Liver (tissue), 9 donors: ENCODE measurements around the gene CYB5A. TPM values are rescaled to one million over a fixed set of nuclear protein-coding genes. Genes with fewer than 3 reads are reported as not detected.

Source experiments
- DNase-seq: peaks from one replicate; pipeline ENCODE4 v3.0.0-alpha.2; 2017; ENCODE audit warnings: low spot score
- H3K27ac ChIP-seq, 2 donors: one replicate each; pipeline ENCODE4 v1.7.0; 2013; ENCODE audit warnings: inconsistent platforms in 2 of 2, low read length in 2 of 2, control low read depth in 1 of 2, low read depth in 1 of 2, mild to moderate bottlenecking in 1 of 2
- H3K27me3 ChIP-seq, 4 donors: one replicate each; pipeline versions ENCODE4 v1.6.1 to v1.7.0; 2013; ENCODE audit warnings: low read length in 3 of 4, inconsistent platforms in 1 of 4, mild to moderate bottlenecking in 1 of 4, moderate library complexity in 1 of 4; ENCODE audit not compliant: control insufficient read depth in 4 of 4, insufficient read depth in 4 of 4
- H3K36me3 ChIP-seq, 4 donors: one replicate each; pipeline versions ENCODE4 v1.6.1 to v1.7.0; 2013; ENCODE audit warnings: low read length in 3 of 4, mild to moderate bottlenecking in 3 of 4, low read depth in 1 of 4, moderate library complexity in 1 of 4; ENCODE audit not compliant: control insufficient read depth in 4 of 4, insufficient read depth in 3 of 4
- H3K4me1 ChIP-seq, 4 donors: one replicate each; pipeline versions ENCODE4 v1.6.1 to v1.7.0; 2013; ENCODE audit warnings: low read length in 3 of 4, mild to moderate bottlenecking in 3 of 4, moderate library complexity in 1 of 4; ENCODE audit not compliant: control insufficient read depth in 4 of 4, insufficient read depth in 4 of 4
- H3K4me3 ChIP-seq, 3 donors: one replicate each; pipeline versions ENCODE4 v1.6.1 to v1.7.0; 2013; ENCODE audit warnings: low read length in 3 of 3, control low read depth in 1 of 3, low read depth in 1 of 3, mild to moderate bottlenecking in 1 of 3
- H3K9ac ChIP-seq, 2 donors: one replicate each; pipeline ENCODE4 v1.7.0; 2013; ENCODE audit warnings: low read length in 2 of 2, mild to moderate bottlenecking in 2 of 2, moderate library complexity in 2 of 2, control low read depth in 1 of 2, low read depth in 1 of 2
- H3K9me3 ChIP-seq, 4 donors: one replicate each; pipeline versions ENCODE4 v1.6.1 to v1.7.0; 2013; ENCODE audit warnings: low read length in 3 of 4; ENCODE audit not compliant: control insufficient read depth in 4 of 4
- EGR1 ChIP-seq, 2 donors: IDR thresholded peaks; 2 replicates each; pipeline ENCODE4 v1.6.1; 2016 to 2018; ENCODE audit warnings: antibody characterized with exemption in 2 of 2, low read depth in 2 of 2
- FOXA2 ChIP-seq: IDR thresholded peaks from 2 replicates; pipeline ENCODE4 v1.6.1; 2016; ENCODE audit warnings: antibody characterized with exemption
- GABPA ChIP-seq, 2 donors: IDR thresholded peaks in 1 of 2; conservative IDR thresholded peaks in 1 of 2; 2 replicates each; pipeline ENCODE4 v1.6.1; 2016; ENCODE audit warnings: antibody characterized with exemption in 2 of 2, mild to moderate bottlenecking in 1 of 2, moderate library complexity in 1 of 2
- HNF4A ChIP-seq, 2 donors: conservative IDR thresholded peaks; 2 replicates each; pipeline ENCODE4 v1.6.1; 2016; ENCODE audit warnings: antibody characterized with exemption in 2 of 2, mild to moderate bottlenecking in 2 of 2
- JUND ChIP-seq, 2 donors: IDR thresholded peaks; 2 replicates each; pipeline ENCODE4 v1.6.1; 2016; ENCODE audit warnings: antibody characterized with exemption in 2 of 2
- NR2F2 ChIP-seq: IDR thresholded peaks from 2 replicates; pipeline ENCODE4 v1.6.1; 2016; ENCODE audit warnings: antibody characterized with exemption
- RAD21 ChIP-seq, 2 donors: IDR thresholded peaks; 2 replicates each; pipeline ENCODE4 v1.6.1; 2016; ENCODE audit warnings: antibody characterized with exemption in 2 of 2, mild to moderate bottlenecking in 2 of 2
- RXRA ChIP-seq, 2 donors: IDR thresholded peaks; 2 replicates each; pipeline ENCODE4 v1.6.1; 2017 to 2018; ENCODE audit warnings: antibody characterized with exemption in 2 of 2, mild to moderate bottlenecking in 1 of 2
- SP1 ChIP-seq: IDR thresholded peaks from 2 replicates; pipeline ENCODE4 v1.6.1; 2018; ENCODE audit warnings: antibody characterized with exemption, mild to moderate bottlenecking
- TAF1 ChIP-seq: conservative IDR thresholded peaks from 2 replicates; pipeline ENCODE4 v1.6.1; 2016; ENCODE audit warnings: antibody characterized with exemption, mild to moderate bottlenecking
- YY1 ChIP-seq: IDR thresholded peaks from 2 replicates; pipeline ENCODE4 v1.6.1; 2016; ENCODE audit warnings: antibody characterized with exemption, mild to moderate bottlenecking
- WGBS: extraction: QIAGEN DNeasy Blood & Tissue Kit; methylation state at CpG from one replicate; pipeline ENCODE4 v1.1.7; 2013; 5-methylcytosine and 5-hydroxymethylcytosine counted together
- polyA plus RNA-seq, 2 donors: library from polyadenylated mRNA; stranded (reverse) in 1 of 2; unstranded in 1 of 2; fragments of 200-250 nt in 1 of 2; fragments of >200 nt in 1 of 2; fragmentation: Nextera tagmentation in 1 of 2; extraction: Ambion mirVana in 1 of 2; gene quantifications; one replicate each; pipeline versions ENCODE4 v1.2.1 to v1.2.3, GENCODE V29; 2013 to 2015
- total RNA-seq, 2 donors: library from RNA; depleted of rRNA; stranded (reverse); fragments of >200 nt; gene quantifications; one replicate each; pipeline ENCODE4 v1.2.3, GENCODE V29; 2014
- TF ChIP-seq, protein P1 (sequence below): fragments of 150-350 bp; IDR thresholded peaks from 2 replicates; pipeline ENCODE4 v1.5.1; 2017; ENCODE audit warnings: improper control_type of control experiment, low read depth, low read length; ENCODE audit not compliant: missing input control
- TF ChIP-seq, protein P2 (sequence below): IDR thresholded peaks from 2 replicates; pipeline ENCODE4 v1.6.1; 2016; ENCODE audit warnings: antibody characterized with exemption
- TF ChIP-seq, protein P3 (sequence below): IDR thresholded peaks from 2 replicates; pipeline ENCODE4 v1.6.1; 2016; ENCODE audit warnings: antibody characterized with exemption, mild to moderate bottlenecking
- donor health status: healthy.
- donor health status: healthy.
- donor health status: healthy.
- donor health status: healthy.
- donor health status: healthy.

Gene CYB5A
- total and polyA plus RNA-seq, 4 donors = 277 to 2,022 (median 1,122) TPM

DNA sequence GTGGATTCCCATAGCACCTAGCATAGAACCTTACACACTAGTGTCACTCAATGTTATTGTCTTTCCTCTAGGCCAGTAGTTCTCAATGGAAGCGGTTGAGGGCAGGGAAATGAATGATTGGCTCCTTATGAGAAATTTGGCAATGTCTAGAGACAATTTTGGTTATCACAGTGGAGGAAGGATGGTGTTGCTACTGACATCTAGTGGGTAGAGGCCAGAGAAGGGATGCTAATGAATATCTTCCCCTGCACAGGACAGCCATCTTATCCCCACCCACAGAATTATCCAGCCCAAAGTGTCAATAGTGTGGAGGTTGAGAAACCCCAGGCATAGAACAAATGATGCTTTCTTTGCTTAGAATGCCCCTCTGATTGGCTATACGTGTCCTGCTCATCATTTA lies 39.6 kb upstream of the CYB5A start:
- Histone ChIP-seq H3K9me3 (no peaks in the 10 kb centered on the region), H3K27ac (no peak overlapping the region), H3K36me3 (no peaks in the 10 kb centered on the region), H3K27me3 (no peaks in the 10 kb centered on the region), H3K4me3 (no peak overlapping the region), H3K9ac (no peak overlapping the region), H3K4me1 (peaks cover 0 to 2% (median 0%) of the 10 kb centered on the region in 4 donors)
- WGBS = 24% methylated on average over 2 of the region's 2 CpGs
- peak; percentile 92 to 94 for TF ChIP-seq RAD21 (IDR thresholded peaks at IDR 0.05)
- peak; percentile 17 to 54 for TF ChIP-seq RXRA (IDR thresholded peaks at IDR 0.05)
- TF ChIP-seq TAF1 = no peak
- no peak for TF ChIP-seq FOXA2
- TF ChIP-seq SP1 = peak; percentile 21
- TF ChIP-seq GABPA (IDR thresholded peaks at IDR 0.05 in 1 of 2, conservative IDR thresholded peaks at IDR 0.05 in 1 of 2) = no peak
- TF ChIP-seq, protein P1, sequence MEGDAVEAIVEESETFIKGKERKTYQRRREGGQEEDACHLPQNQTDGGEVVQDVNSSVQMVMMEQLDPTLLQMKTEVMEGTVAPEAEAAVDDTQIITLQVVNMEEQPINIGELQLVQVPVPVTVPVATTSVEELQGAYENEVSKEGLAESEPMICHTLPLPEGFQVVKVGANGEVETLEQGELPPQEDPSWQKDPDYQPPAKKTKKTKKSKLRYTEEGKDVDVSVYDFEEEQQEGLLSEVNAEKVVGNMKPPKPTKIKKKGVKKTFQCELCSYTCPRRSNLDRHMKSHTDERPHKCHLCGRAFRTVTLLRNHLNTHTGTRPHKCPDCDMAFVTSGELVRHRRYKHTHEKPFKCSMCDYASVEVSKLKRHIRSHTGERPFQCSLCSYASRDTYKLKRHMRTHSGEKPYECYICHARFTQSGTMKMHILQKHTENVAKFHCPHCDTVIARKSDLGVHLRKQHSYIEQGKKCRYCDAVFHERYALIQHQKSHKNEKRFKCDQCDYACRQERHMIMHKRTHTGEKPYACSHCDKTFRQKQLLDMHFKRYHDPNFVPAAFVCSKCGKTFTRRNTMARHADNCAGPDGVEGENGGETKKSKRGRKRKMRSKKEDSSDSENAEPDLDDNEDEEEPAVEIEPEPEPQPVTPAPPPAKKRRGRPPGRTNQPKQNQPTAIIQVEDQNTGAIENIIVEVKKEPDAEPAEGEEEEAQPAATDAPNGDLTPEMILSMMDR = peak; percentile 59
- TF ChIP-seq, protein P2, sequence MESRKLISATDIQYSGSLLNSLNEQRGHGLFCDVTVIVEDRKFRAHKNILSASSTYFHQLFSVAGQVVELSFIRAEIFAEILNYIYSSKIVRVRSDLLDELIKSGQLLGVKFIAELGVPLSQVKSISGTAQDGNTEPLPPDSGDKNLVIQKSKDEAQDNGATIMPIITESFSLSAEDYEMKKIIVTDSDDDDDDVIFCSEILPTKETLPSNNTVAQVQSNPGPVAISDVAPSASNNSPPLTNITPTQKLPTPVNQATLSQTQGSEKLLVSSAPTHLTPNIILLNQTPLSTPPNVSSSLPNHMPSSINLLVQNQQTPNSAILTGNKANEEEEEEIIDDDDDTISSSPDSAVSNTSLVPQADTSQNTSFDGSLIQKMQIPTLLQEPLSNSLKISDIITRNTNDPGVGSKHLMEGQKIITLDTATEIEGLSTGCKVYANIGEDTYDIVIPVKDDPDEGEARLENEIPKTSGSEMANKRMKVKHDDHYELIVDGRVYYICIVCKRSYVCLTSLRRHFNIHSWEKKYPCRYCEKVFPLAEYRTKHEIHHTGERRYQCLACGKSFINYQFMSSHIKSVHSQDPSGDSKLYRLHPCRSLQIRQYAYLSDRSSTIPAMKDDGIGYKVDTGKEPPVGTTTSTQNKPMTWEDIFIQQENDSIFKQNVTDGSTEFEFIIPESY = no peak
- TF ChIP-seq EGR1 (IDR thresholded peaks at IDR 0.05; ENCODE audit: low read depth in 2 of 2) = no peak
- TF ChIP-seq YY1 = peak; percentile 88
- TF ChIP-seq HNF4A (conservative IDR thresholded peaks at IDR 0.05) = peak; percentile 12 to 35
- no peak for DNase-seq

DNA sequence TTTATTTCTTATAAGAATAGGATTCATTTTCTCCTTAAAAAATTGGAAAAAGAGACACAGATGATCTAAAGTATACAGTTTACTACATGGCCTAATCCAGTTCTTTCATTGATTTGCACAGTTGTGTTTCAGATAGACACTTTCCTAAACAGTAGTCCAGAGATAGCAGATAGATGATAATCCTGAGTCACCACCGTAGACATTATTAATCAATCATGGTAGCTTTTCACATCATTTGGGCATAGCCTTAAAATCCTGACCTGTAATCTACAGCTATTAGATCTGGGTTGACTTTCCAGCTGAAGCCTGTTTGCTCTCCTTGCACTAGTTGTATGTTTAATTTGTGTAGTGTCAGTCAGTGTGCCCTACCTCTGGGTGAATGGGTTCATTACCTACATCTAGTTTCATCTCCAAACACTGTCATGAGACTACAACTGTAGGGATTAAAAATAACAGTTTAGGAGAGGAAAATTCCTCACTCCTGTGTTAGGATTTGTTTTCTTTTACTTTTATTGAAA lies 38.0 kb upstream of the CYB5A start:
- DNase-seq = no peak
- Histone ChIP-seq H3K27me3 (no peaks in the 10 kb centered on the region), H3K4me3 (no peak overlapping the region), H3K27ac (no peak overlapping the region), H3K36me3 (no peaks in the 10 kb centered on the region), H3K9ac (no peak overlapping the region), H3K9me3 (no peaks in the 10 kb centered on the region), H3K4me1 (peaks cover 0 to 2% (median 0%) of the 10 kb centered on the region in 4 donors)
- WGBS = 79% methylated on average over 1 of the region's 1 CpG
- TF ChIP-seq RAD21 (IDR thresholded peaks at IDR 0.05) (peak in 1 of 2 donors; percentile 35), HNF4A (conservative IDR thresholded peaks at IDR 0.05) (peak in 1 of 2 donors; percentile 8), JUND (IDR thresholded peaks at IDR 0.05) (no peak), RXRA (IDR thresholded peaks at IDR 0.05) (peak in 1 of 2 donors; percentile 37)

DNA sequence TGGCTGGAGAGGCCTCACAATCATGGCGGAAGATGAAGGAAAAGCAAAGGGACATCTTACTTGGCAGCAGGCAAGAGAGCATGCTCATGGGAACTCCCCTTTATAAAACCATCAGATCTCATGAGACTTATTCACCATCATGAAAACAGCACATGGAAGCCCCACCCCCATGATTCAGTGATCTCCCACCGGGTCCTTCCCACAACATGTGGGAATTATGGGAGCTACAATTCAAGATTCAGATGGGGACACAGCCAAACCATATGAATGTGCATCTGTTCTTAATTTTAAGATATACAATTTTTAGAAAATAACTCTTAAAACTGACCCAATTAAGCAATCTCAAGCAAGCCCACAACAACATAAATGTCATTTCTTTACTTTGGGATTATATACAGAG lies 36.4 kb upstream of the CYB5A start:
- DNase-seq = no peak
- no peak overlapping the region for H3K4me3 ChIP-seq
- 92% methylated on average over 2 of the region's 2 CpGs for WGBS

More for the DNA sequence above, 36.4 kb upstream of the CYB5A start:
- Histone ChIP-seq H3K27ac (no peak overlapping the region), H3K9ac (no peak overlapping the region), H3K9me3 (no peaks in the 10 kb centered on the region), H3K36me3 (no peaks in the 10 kb centered on the region), H3K27me3 (no peaks in the 10 kb centered on the region), H3K4me1 (peaks cover 0 to 2% (median 0%) of the 10 kb centered on the region in 4 donors)
- TF ChIP-seq FOXA2 = no peak
- no peak for TF ChIP-seq YY1
- TF ChIP-seq, protein P3, sequence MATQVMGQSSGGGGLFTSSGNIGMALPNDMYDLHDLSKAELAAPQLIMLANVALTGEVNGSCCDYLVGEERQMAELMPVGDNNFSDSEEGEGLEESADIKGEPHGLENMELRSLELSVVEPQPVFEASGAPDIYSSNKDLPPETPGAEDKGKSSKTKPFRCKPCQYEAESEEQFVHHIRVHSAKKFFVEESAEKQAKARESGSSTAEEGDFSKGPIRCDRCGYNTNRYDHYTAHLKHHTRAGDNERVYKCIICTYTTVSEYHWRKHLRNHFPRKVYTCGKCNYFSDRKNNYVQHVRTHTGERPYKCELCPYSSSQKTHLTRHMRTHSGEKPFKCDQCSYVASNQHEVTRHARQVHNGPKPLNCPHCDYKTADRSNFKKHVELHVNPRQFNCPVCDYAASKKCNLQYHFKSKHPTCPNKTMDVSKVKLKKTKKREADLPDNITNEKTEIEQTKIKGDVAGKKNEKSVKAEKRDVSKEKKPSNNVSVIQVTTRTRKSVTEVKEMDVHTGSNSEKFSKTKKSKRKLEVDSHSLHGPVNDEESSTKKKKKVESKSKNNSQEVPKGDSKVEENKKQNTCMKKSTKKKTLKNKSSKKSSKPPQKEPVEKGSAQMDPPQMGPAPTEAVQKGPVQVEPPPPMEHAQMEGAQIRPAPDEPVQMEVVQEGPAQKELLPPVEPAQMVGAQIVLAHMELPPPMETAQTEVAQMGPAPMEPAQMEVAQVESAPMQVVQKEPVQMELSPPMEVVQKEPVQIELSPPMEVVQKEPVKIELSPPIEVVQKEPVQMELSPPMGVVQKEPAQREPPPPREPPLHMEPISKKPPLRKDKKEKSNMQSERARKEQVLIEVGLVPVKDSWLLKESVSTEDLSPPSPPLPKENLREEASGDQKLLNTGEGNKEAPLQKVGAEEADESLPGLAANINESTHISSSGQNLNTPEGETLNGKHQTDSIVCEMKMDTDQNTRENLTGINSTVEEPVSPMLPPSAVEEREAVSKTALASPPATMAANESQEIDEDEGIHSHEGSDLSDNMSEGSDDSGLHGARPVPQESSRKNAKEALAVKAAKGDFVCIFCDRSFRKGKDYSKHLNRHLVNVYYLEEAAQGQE = no peak
- TF ChIP-seq RAD21 (IDR thresholded peaks at IDR 0.05) = no peak
- TF ChIP-seq, protein P1 = no peak
- TF ChIP-seq NR2F2 = no peak
